Stimulated activated CD8-positive, alpha-beta memory T cell treated with anti-CD3 and anti-CD28 coated beads, Interleukin-4, amount 100 ng/mL, for 1 hour (primary cell): ENCODE results near the gene DNAJC27.
"Not testable (repeated sequence)": the region's sequence is repeated elsewhere in the genome, so short reads cannot be mapped to it uniquely, and the experiment has no call there.

Experiments
- DNase-seq, 2 donors: peaks; one replicate each; pipeline ENCODE4 v3.0.0-alpha.2; 2020; ENCODE audit warnings: low read depth in 2 of 2, low spot score in 1 of 2

DNAJC27 gene

GRCh38 chr2:24971536-24972314, at the start of gene DNAJC27:
TSS of gene DNAJC27 (minus strand) at chr2:24971955. CDS start at chr2:24971904, 51 bp downstream.
- peak; percentile 95 for DNase-seq

DNA sequence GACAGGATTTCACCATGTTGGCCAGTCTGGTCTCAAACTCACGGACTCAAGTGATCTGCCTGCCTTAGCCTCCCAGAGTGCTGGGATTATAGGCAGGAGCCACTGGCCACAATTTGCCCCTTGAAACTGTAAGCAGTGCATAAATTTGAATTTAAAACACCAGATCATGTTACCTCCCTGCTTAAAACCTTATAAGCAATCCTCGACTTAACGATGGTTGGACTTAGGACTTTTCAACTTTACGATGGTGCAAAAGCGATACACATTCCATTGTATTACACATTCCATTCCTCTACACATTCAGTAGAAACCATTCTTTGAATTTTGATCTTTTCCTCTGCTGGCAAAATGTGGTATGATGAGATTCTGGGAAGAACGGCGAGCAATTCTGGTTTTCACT, 46.9 kb upstream of the DNAJC27 start:
- DNase-seq = no peak

DNA sequence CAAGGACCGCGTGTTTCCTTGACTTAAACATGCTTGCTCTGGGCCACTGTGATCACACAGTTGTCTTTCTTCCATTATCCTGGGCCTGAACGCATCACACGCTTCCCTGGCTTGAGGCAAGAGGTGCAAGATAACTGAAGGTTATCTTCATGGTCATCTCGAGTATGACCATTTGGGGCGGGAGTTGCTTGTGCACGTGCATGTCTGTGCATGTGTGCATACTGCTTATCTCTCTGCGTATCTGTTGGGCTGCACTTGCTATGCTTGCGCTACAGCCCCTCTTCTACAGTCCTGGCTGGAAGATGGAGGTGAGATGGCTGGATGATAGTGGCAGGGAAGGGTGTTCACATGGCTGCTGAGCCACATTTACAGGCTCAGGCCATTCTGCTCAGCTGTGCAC, 42.9 kb upstream of the DNAJC27 start:
- DNase-seq = no peak

GRCh38 chr2:25011342-25011741, 39.6 kb upstream of the DNAJC27 start:
- not testable (repeated sequence) for DNase-seq

- no peak for DNase-seq
These were observed 38.2 kb upstream of the DNAJC27 start for GRCh38 chr2:25009954-25010353.

DNA sequence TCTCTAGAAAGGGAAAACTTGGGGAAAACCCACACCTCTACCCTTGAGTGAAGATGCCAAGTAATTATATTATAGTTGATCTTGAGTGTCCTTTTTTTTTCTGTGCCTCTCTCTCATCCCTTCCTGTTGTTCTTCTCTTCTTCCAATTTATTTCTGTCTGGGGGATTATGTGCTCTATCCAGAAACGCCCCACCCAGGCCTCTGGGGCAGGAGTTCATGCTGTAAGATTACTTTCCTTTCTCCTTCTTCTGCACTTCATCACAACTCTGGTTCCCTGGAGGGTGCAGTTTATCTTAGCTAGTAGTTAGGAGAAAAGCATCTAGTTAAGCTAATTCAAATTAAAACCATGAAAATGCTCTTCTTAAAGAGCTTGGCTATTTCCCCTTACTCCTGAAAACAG, 30.3 kb upstream of the DNAJC27 start:
- DNase-seq = no peak

DNA sequence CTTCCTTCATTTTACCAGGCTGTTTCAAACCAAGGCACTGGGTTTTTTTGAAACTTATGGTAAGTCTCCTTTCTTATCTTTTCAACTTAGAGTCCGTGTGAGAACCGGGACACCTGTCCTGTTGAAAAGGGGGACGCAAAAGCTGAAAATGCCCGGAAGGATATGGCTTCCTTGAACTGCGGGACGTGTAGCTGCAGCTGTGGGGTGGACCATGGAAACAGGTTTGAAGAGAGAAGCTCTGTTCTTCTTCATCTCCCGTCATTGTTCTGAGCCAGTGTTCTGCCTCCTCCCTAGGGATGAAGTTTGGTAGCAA, 29.5 kb upstream of the DNAJC27 start:
- no peak for DNase-seq

GRCh38 chr2:25000503-25001324, 29.0 kb upstream of the DNAJC27 start:
- DNase-seq = no peak

GRCh38 chr2:25000036-25000435, 28.3 kb upstream of the DNAJC27 start:
- DNase-seq = no peak

GRCh38 chr2:24999097-24999496, 27.3 kb upstream of the DNAJC27 start:
- not testable (repeated sequence) for DNase-seq

- DNase-seq = no peak
These were observed 22.5 kb upstream of the DNAJC27 start for GRCh38 chr2:24994146-24994724.

DNA sequence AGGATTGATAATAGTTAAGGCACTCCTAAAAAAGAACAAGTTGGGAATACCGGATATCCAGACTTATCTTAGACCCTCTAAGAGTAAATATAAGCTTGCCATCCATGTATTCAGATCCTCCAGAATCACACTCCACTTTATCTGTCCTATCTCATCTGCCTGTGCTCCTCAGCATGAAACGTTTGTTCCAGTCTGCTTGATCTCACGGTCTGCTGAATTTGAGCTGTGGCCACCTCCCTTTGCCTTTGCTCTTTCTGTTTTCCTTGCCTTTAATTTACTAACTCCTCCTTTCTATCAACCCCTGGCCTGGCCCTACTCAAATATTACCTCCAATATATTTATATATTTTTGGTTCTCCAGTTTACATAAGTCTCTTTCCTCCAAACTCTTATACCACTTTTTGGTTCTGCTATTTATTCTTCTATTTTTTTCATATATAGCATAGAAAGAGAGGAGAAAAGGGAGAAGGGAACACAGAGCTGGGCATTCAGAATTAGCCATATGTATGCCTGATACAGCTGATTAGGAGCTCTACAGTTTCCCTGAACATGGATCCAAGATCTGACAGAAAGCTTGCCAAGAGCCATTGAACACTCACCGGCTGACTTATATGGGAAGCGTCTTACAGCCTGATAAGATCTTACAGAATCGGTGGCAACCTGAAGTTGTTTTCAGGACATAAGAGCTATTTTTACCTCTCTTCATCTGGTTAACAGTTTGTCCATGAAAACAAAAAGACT, 21.8 kb upstream of the DNAJC27 start:
- no peak for DNase-seq

DNA sequence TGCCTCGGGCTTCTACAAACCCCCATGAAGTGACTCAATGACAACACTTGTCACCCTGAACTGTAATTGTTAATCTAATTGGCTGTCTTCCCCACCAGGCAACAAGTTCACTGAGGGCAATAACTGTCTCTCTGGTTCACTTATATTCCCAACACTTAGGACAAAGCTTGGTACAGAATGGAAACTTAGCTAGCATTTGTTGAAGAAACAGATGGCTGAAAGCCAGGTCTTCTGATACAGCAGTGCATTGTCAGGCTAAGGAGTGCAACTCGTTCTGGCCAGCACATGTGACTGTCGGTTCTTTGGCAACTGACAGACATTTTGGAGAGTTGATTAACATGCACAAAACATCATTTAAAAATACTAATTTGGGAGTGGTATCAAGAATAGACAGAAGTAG, 14.6 kb upstream of the DNAJC27 start:
- no peak for DNase-seq

- no peak for DNase-seq
These were observed 13.8 kb upstream of the DNAJC27 start for GRCh38 chr2:24985511-24985910.

GRCh38 chr2:24984912-24985311, 13.2 kb upstream of the DNAJC27 start:
- no peak for DNase-seq

- no peak for DNase-seq
These were observed 9.8 kb upstream of the DNAJC27 start for GRCh38 chr2:24981411-24982136.

DNA sequence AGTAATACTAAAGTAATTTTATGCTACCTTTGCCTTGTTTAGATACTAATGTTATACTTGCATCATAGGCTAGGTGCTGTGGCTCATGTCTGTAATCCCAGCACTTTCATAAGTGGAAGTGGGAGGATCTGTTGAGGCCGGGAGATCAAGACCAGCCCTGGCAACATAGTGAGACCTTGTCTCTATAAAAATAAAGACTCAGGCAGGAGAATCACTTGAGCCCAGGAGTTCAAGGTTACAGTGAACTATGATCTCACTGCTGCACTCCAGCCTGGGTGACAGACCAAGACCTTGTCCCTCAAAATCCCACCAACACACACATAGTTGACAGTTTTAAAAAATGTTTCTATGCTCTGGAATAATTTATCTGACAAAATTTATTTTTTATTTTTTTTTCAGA, 6.9 kb upstream of the DNAJC27 start:
- no peak for DNase-seq

DNA sequence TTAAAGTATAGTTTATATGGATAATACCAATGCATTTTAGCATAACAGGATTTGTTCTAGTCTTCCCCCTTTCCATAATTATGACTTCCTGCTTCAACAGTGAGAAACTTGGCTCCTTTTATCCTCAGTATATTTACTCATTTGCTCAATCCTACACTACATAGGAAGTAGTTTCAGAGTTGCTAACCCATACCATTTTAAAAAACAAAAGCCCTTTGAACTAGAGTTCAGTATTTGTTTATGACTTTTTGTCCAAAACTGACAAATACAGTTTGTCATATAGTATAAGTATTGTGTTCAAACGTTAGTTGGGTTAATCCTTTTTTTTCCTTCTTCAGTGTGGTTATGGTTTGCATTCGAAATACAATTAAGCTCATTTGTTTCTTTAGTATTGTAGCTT, 5.9 kb upstream of the DNAJC27 start:
- no peak for DNase-seq

GRCh38 chr2:24973812-24974211, 2.1 kb upstream of the DNAJC27 start:
- no peak for DNase-seq

GRCh38 chr2:24972315-24972961, 683 bp upstream of the DNAJC27 start:
- DNase-seq = peak in 1 of 2 donors; percentile 6

- DNase-seq = no peak
These were observed 544 bp downstream of the DNAJC27 start for GRCh38 chr2:24971286-24971535.
